ENCODE results near the gene RAD51B.
"Not testable (repeated sequence)": the region's sequence is repeated elsewhere in the genome, so short reads cannot be mapped to it uniquely, and the experiment has no call there.

RAD51B gene

GRCh38 chr14:68658943-68659931 lies 839.7 kb downstream of the RAD51B start:
- Mint-ChIP-seq H3K27ac (peak overlapping the region; percentile 9), H3K9me3 (no peaks in the 10 kb centered on the region), H3K4me3 (no peak overlapping the region), H3K4me1 (peaks cover 36% of the 10 kb centered on the region), H3K27me3 (no peaks in the 10 kb centered on the region), H3K36me3 (peaks cover 13% of the 10 kb centered on the region)
- no peak for ATAC-seq

GRCh38 chr14:68660495-68660894 lies 840.9 kb downstream of the RAD51B start:
- Mint-ChIP-seq H3K4me3 (no peak overlapping the region), H3K36me3 (peaks cover 13% of the 10 kb centered on the region), H3K27me3 (no peaks in the 10 kb centered on the region), H3K4me1 (peaks cover 47% of the 10 kb centered on the region), H3K9me3 (no peaks in the 10 kb centered on the region), H3K27ac (peak overlapping the region; percentile 91)
- no peak for ATAC-seq

GRCh38 chr14:68661226-68662225 lies 841.9 kb downstream of the RAD51B start:
- H3K27me3 Mint-ChIP-seq, result no peaks in the 10 kb centered on the region
- no peak overlapping the region for H3K4me3 Mint-ChIP-seq
- H3K27ac Mint-ChIP-seq, result peak overlapping the region; percentile 91
- no peaks in the 10 kb centered on the region for H3K9me3 Mint-ChIP-seq
- peaks cover 19% of the 10 kb centered on the region for H3K36me3 Mint-ChIP-seq
- ATAC-seq, result no peak
- H3K4me1 Mint-ChIP-seq, result peaks cover 57% of the 10 kb centered on the region

GRCh38 chr14:68662392-68662791 lies 842.8 kb downstream of the RAD51B start:
- peak overlapping the region; percentile 91 for H3K27ac Mint-ChIP-seq

GRCh38 chr14:68662826-68663225 lies 843.2 kb downstream of the RAD51B start:
- peaks cover 60% of the 10 kb centered on the region for H3K4me1 Mint-ChIP-seq
- not testable (repeated sequence) for H3K9me3 Mint-ChIP-seq, H3K27me3 Mint-ChIP-seq, ATAC-seq
- H3K4me3 Mint-ChIP-seq, result peak overlapping the region; percentile 72
- peaks cover 30% of the 10 kb centered on the region for H3K36me3 Mint-ChIP-seq
- H3K27ac Mint-ChIP-seq, result peak overlapping the region; percentile 91

More at GRCh38 chr14:68662392-68662791, 842.8 kb downstream of the RAD51B start:
- Mint-ChIP-seq H3K27me3 (no peaks in the 10 kb centered on the region), H3K36me3 (peaks cover 25% of the 10 kb centered on the region), H3K4me3 (no peak overlapping the region), H3K9me3 (peaks cover 3% of the 10 kb centered on the region), H3K4me1 (peaks cover 60% of the 10 kb centered on the region)
- ATAC-seq, result no peak

GRCh38 chr14:68663385-68664076 lies 844.0 kb downstream of the RAD51B start:
- ATAC-seq, result peak; percentile 87
- peaks cover 3% of the 10 kb centered on the region for H3K9me3 Mint-ChIP-seq
- H3K27ac Mint-ChIP-seq, result peak overlapping the region; percentile 91
- peak overlapping the region; percentile 72 for H3K4me3 Mint-ChIP-seq
- no peaks in the 10 kb centered on the region for H3K27me3 Mint-ChIP-seq
- H3K36me3 Mint-ChIP-seq, result peaks cover 35% of the 10 kb centered on the region
- H3K4me1 Mint-ChIP-seq, result peaks cover 60% of the 10 kb centered on the region

- Mint-ChIP-seq H3K27ac (peak overlapping the region; percentile 91), H3K27me3 (no peaks in the 10 kb centered on the region), H3K4me3 (no peak overlapping the region), H3K4me1 (peaks cover 60% of the 10 kb centered on the region), H3K36me3 (peaks cover 36% of the 10 kb centered on the region), H3K9me3 (peaks cover 3% of the 10 kb centered on the region)
- ATAC-seq, result peak; percentile 78
Observed at GRCh38 chr14:68664225-68664681, 844.7 kb downstream of the RAD51B start.

- H3K27me3 Mint-ChIP-seq, result no peaks in the 10 kb centered on the region
- H3K4me3 Mint-ChIP-seq, result no peak overlapping the region
- H3K9me3 Mint-ChIP-seq, result peaks cover 3% of the 10 kb centered on the region
- peak overlapping the region; percentile 91 for H3K27ac Mint-ChIP-seq
- ATAC-seq, result no peak
- peaks cover 36% of the 10 kb centered on the region for H3K36me3 Mint-ChIP-seq
- H3K4me1 Mint-ChIP-seq, result peaks cover 65% of the 10 kb centered on the region
Observed at GRCh38 chr14:68665131-68665530, 845.6 kb downstream of the RAD51B start.

GRCh38 chr14:68665792-68666204 lies 846.2 kb downstream of the RAD51B start:
- ATAC-seq, result no peak
- Mint-ChIP-seq H3K4me3 (no peak overlapping the region), H3K27me3 (no peaks in the 10 kb centered on the region), H3K36me3 (peaks cover 34% of the 10 kb centered on the region), H3K27ac (peak overlapping the region; percentile 91), H3K9me3 (peaks cover 3% of the 10 kb centered on the region), H3K4me1 (peaks cover 66% of the 10 kb centered on the region)

- H3K27me3 Mint-ChIP-seq, result no peaks in the 10 kb centered on the region
- H3K36me3 Mint-ChIP-seq, result peaks cover 31% of the 10 kb centered on the region
- H3K4me1 Mint-ChIP-seq, result peaks cover 67% of the 10 kb centered on the region
- peaks cover 3% of the 10 kb centered on the region for H3K9me3 Mint-ChIP-seq
- ATAC-seq, result no peak
- peak overlapping the region; percentile 91 for H3K27ac Mint-ChIP-seq
- no peak overlapping the region for H3K4me3 Mint-ChIP-seq
Observed at GRCh38 chr14:68666236-68666635, 846.7 kb downstream of the RAD51B start.

- Mint-ChIP-seq H3K27me3 (no peaks in the 10 kb centered on the region), H3K27ac (peak overlapping the region; percentile 91), H3K4me3 (no peak overlapping the region), H3K4me1 (peaks cover 68% of the 10 kb centered on the region), H3K9me3 (peaks cover 3% of the 10 kb centered on the region), H3K36me3 (peaks cover 26% of the 10 kb centered on the region)
- no peak for ATAC-seq
Observed at GRCh38 chr14:68666899-68667298, 847.3 kb downstream of the RAD51B start.

GRCh38 chr14:68667313-68667791 lies 847.8 kb downstream of the RAD51B start:
- Mint-ChIP-seq H3K36me3 (peaks cover 23% of the 10 kb centered on the region), H3K9me3 (peaks cover 3% of the 10 kb centered on the region), H3K27ac (peak overlapping the region; percentile 20), H3K27me3 (no peaks in the 10 kb centered on the region), H3K4me1 (peaks cover 68% of the 10 kb centered on the region), H3K4me3 (no peak overlapping the region)
- no peak for ATAC-seq

GRCh38 chr14:68668028-68668427 lies 848.4 kb downstream of the RAD51B start:
- no peak for ATAC-seq
- Mint-ChIP-seq H3K4me3 (no peak overlapping the region), H3K27me3 (no peaks in the 10 kb centered on the region), H3K9me3 (peaks cover 3% of the 10 kb centered on the region), H3K4me1 (peaks cover 68% of the 10 kb centered on the region), H3K36me3 (peaks cover 23% of the 10 kb centered on the region), H3K27ac (peak overlapping the region; percentile 74)

- H3K27ac Mint-ChIP-seq, result peak overlapping the region; percentile 74
- ATAC-seq, result no peak
- no peaks in the 10 kb centered on the region for H3K27me3 Mint-ChIP-seq
- H3K4me1 Mint-ChIP-seq, result peaks cover 64% of the 10 kb centered on the region
- no peak overlapping the region for H3K4me3 Mint-ChIP-seq
- peaks cover 3% of the 10 kb centered on the region for H3K9me3 Mint-ChIP-seq
- peaks cover 23% of the 10 kb centered on the region for H3K36me3 Mint-ChIP-seq
Observed at GRCh38 chr14:68668531-68668930, 849.0 kb downstream of the RAD51B start.
